Fibroblast of lung (primary cell): ENCODE measurements around the gene EIF2S1. TPM values are rescaled to one million over a fixed set of nuclear protein-coding genes. Genes with fewer than 3 reads are reported as not detected.

Experiments
- DNase-seq, 2 donors: peaks; one replicate each; pipeline versions ENCODE4 v3.0.0 to v3.0.0-alpha.2; 2010; ENCODE audit warnings: low read depth in 2 of 2
- H2AFZ ChIP-seq: 2 replicates; pipeline ENCODE4 v1.5.1; 2012; ENCODE audit warnings: low read length, control low read depth, inconsistent platforms
- H3K27ac ChIP-seq: 2 replicates; pipeline ENCODE4 v1.5.1; 2011; ENCODE audit warnings: low read length, control low read depth; ENCODE audit not compliant: insufficient read depth
- H3K27me3 ChIP-seq: 2 replicates; pipeline ENCODE4 v1.5.1; 2011; ENCODE audit warnings: mild to moderate bottlenecking, low read length; ENCODE audit not compliant: control insufficient read depth, insufficient read depth
- H3K36me3 ChIP-seq: 2 replicates; pipeline ENCODE4 v1.5.1; 2011; ENCODE audit warnings: low read length; ENCODE audit not compliant: control insufficient read depth, insufficient read depth
- H3K4me1 ChIP-seq: 2 replicates; pipeline ENCODE4 v1.5.1; 2011; ENCODE audit warnings: low read length; ENCODE audit not compliant: control insufficient read depth, insufficient read depth; ENCODE audit errors: extremely low read depth
- H3K4me2 ChIP-seq: 2 replicates; pipeline ENCODE4 v1.5.1; 2011; ENCODE audit warnings: low read length, control low read depth; ENCODE audit not compliant: insufficient read depth; ENCODE audit errors: extremely low read depth
- H3K4me3 ChIP-seq, 4 experiments: fragments of 200-600 bp in 1 of 4; sonication (generic) in 1 of 4; replicated peaks in 1 of 4; 2 replicates each; pipeline ENCODE4 v1.5.1; 2011 to 2016; ENCODE audit warnings: low read length in 4 of 4, low read depth in 3 of 4, mild to moderate bottlenecking in 3 of 4, control low read depth in 2 of 4, inconsistent platforms in 1 of 4, mixed read lengths in 1 of 4; ENCODE audit not compliant: insufficient read depth in 1 of 4; ENCODE audit errors: control extremely low read depth in 1 of 4
- H3K79me2 ChIP-seq: 2 replicates; pipeline ENCODE4 v1.5.1; 2012; ENCODE audit warnings: mild to moderate bottlenecking, low read length, inconsistent platforms; ENCODE audit not compliant: control insufficient read depth, insufficient read depth
- H3K9ac ChIP-seq: 2 replicates; pipeline ENCODE4 v1.5.1; 2011; ENCODE audit warnings: mild to moderate bottlenecking, low read length, control low read depth; ENCODE audit not compliant: insufficient read depth
- H3K9me3 ChIP-seq: 2 replicates; pipeline ENCODE4 v1.5.1; 2012; ENCODE audit warnings: low read depth, low read length; ENCODE audit not compliant: control insufficient read depth, insufficient read depth
- H4K20me1 ChIP-seq: 2 replicates; pipeline ENCODE4 v1.5.1; 2011; ENCODE audit warnings: low read length; ENCODE audit not compliant: control insufficient read depth, insufficient read depth; ENCODE audit errors: extremely low read depth
- EZH2 ChIP-seq: IDR thresholded peaks from 2 replicates; pipeline ENCODE4 v1.5.1; 2012; ENCODE audit warnings: low read length, control low read depth, mild to moderate bottlenecking; ENCODE audit errors: missing control alignments
- polyA plus RNA-seq, 2 donors: library from polyadenylated mRNA; depleted of rRNA in 1 of 2; stranded (reverse) in 1 of 2; unstranded in 1 of 2; fragments of >200 nt; gene quantifications; 2 replicates each; pipeline ENCODE4 v1.2.1, GENCODE V29; 2011 to 2012; ENCODE audit warnings: missing spikeins in 1 of 2
- total RNA-seq: library from RNA; depleted of rRNA; stranded (reverse); fragments of >200 nt; gene quantifications from 2 replicates; pipeline ENCODE4 v1.2.1, GENCODE V29; 2014
- TF ChIP-seq, protein P1 (sequence below), 2 donors: IDR thresholded peaks in 1 of 2; conservative IDR thresholded peaks in 1 of 2; 1 replicate in 1 of 2; 2 replicates in 1 of 2; pipeline ENCODE4 v1.5.1; 2011 to 2012; ENCODE audit warnings: low read length in 2 of 2, control low read depth in 1 of 2, inconsistent platforms in 1 of 2, low read depth in 1 of 2, mild to moderate bottlenecking in 1 of 2

The EIF2S1 gene
- total and polyA plus RNA-seq, 2 donors (not counting 1 experiment from before 2014, with no cell fraction given): 180 to 182 TPM

DNA sequence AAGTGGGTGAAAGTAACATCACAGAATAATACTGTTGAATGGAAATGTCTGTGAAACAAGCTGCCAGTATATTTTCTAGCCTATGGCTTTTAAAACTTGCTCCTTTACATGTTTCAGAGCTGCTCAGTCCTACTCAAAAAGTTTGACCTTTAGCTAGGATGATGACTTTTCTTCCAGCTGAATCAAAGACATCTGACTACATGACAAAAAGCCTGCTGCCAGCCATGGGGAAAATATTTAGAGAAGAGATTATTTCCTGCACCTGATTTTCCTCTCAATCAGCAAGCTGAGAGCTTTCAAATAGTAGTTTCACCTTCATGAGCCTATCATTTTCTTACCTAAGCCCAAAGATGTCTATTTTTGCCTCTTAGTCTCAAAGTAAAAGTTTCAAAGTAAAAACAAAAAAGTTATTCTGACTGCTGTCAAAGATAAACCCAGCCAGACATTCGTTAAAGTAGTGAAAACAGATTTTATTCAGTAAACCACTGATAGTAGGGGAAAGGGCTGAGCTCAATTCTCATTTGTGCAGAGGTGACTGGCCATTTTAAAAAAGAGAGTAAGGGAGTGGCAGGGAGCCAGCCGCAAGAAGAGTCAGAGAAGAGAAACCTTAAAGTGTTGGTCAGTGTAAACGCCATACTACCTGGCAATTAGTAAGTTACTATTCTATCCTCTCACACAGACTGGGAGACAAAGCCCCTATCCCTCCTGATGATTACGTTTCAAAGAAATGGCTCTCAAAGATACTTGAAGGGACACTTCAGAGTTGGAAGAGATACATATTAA lies 2.8 kb upstream of the EIF2S1 start:
- Histone ChIP-seq H3K4me3 (peak overlapping the region in 3 of 4 experiments; percentile 2 to 97 (median 92)), H3K4me2 (peak overlapping the region; percentile 96), H3K27me3 (no peaks in the 10 kb centered on the region), H2AFZ (no peak overlapping the region), H3K36me3 (peaks cover 2% of the 10 kb centered on the region), H4K20me1 (no peaks in the 10 kb centered on the region), H3K79me2 (peaks cover 85% of the 10 kb centered on the region), H3K27ac (no peak overlapping the region), H3K4me1 (peaks cover 10% of the 10 kb centered on the region), H3K9me3 (no peaks in the 10 kb centered on the region), H3K9ac (no peak overlapping the region)
- TF ChIP-seq, protein P1, sequence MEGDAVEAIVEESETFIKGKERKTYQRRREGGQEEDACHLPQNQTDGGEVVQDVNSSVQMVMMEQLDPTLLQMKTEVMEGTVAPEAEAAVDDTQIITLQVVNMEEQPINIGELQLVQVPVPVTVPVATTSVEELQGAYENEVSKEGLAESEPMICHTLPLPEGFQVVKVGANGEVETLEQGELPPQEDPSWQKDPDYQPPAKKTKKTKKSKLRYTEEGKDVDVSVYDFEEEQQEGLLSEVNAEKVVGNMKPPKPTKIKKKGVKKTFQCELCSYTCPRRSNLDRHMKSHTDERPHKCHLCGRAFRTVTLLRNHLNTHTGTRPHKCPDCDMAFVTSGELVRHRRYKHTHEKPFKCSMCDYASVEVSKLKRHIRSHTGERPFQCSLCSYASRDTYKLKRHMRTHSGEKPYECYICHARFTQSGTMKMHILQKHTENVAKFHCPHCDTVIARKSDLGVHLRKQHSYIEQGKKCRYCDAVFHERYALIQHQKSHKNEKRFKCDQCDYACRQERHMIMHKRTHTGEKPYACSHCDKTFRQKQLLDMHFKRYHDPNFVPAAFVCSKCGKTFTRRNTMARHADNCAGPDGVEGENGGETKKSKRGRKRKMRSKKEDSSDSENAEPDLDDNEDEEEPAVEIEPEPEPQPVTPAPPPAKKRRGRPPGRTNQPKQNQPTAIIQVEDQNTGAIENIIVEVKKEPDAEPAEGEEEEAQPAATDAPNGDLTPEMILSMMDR (conservative IDR thresholded peaks at IDR 0.05 in 1 of 2, IDR thresholded peaks at IDR 0.05 in 1 of 2; ENCODE audit: low read depth in 1 of 2, low read length in 2 of 2): no peak
- no peak for TF ChIP-seq EZH2
- peak in 1 of 2 donors; percentile 19 for DNase-seq

DNA sequence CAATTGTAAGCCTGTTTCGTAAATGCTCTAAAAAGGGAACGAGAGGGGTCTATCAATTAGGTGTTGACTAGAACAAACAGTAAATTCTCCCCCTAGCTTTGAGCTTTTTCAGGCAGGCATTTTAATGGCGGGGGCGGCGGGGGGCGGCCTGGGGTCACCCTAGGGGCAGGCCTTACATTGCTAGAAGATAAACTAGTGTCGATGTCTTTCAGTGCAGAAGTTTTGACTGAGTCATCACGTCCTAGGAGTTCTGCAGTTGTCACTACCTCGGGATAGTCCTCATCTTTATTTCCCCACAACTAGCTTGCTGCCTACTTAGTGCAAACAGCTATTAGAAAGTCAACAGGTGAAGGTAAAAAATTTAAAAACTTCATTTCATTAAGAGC lies 2.2 kb upstream of the EIF2S1 start:
- no peaks in the 10 kb centered on the region for H3K27me3 ChIP-seq
- H3K4me2 ChIP-seq: peak overlapping the region; percentile 96
- TF ChIP-seq, protein P1 (conservative IDR thresholded peaks at IDR 0.05 in 1 of 2, IDR thresholded peaks at IDR 0.05 in 1 of 2; ENCODE audit: low read depth in 1 of 2, low read length in 2 of 2): no peak
- TF ChIP-seq EZH2: no peak
- H3K9me3 ChIP-seq: no peaks in the 10 kb centered on the region
- DNase-seq: peak in 1 of 2 donors; percentile 30
- peak overlapping the region in 3 of 4 experiments; percentile 92 to 97 (median 92) for H3K4me3 ChIP-seq
- peaks cover 89% of the 10 kb centered on the region for H3K79me2 ChIP-seq
- no peak overlapping the region for H2AFZ ChIP-seq
- H3K27ac ChIP-seq: no peak overlapping the region
- H4K20me1 ChIP-seq: no peaks in the 10 kb centered on the region
- H3K9ac ChIP-seq: no peak overlapping the region
- peaks cover 10% of the 10 kb centered on the region for H3K4me1 ChIP-seq
- peaks cover 2% of the 10 kb centered on the region for H3K36me3 ChIP-seq

DNA sequence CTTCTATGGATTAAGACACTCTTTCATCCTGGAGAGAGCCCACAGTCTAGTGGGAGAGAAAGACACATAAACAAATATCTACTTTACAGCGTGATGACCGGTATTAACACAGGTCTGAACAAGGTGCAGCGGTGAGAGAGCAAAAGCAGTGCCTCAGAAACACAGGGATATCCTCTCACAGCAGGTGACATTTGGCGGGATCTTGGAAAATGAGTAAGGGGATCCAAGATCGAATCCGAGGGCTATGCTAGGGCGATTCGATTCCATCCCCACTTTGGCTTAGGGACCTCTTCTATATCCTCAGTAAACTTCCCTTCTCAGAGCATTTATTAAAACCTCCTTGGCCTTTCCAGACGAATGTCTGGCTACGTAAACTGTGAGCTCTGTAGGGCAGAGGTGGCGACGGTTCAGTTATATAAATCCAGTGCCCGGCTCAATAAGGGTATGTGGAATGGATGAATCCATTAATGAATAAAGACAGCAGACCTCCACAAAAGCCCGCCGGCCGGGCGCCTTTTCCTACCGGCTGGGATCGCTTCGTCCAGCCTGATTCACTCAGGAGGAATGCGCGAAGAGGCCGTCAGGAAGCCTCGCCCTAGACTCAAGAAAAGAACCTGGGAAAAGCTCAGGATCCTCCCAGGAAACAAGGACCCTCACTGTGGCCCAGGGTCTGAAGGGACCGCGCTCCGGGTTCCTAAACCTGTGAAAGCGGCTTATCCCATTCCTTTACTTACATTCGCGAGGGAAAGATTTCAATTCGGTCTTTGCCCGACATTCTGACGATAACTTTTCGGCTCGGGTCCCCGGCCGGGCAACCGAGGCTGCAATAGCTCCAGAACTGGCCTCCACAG lies 979 bp upstream of the EIF2S1 start:
- peak overlapping the region; percentile 99 for H3K27ac ChIP-seq
- peaks cover 91% of the 10 kb centered on the region for H3K79me2 ChIP-seq
- DNase-seq: peak; percentile 54 to 69
- no peaks in the 10 kb centered on the region for H3K36me3 ChIP-seq
- peak overlapping the region; percentile 43 for H2AFZ ChIP-seq
- no peaks in the 10 kb centered on the region for H3K27me3 ChIP-seq
- H4K20me1 ChIP-seq: no peaks in the 10 kb centered on the region
- no peaks in the 10 kb centered on the region for H3K9me3 ChIP-seq
- peaks cover 10% of the 10 kb centered on the region for H3K4me1 ChIP-seq
- peak overlapping the region; percentile 96 for H3K9ac ChIP-seq
- peak overlapping the region; percentile 96 for H3K4me2 ChIP-seq
- H3K4me3 ChIP-seq: peak overlapping the region; percentile 92 to 97 (median 92)
- no peak for TF ChIP-seq EZH2
- TF ChIP-seq, protein P1 (conservative IDR thresholded peaks at IDR 0.05 in 1 of 2, IDR thresholded peaks at IDR 0.05 in 1 of 2; ENCODE audit: low read depth in 1 of 2, low read length in 2 of 2): no peak
